HG02970 (cell line): ENCODE data around the gene CDK5R2.

Experiments
- ATAC-seq: cut with Tn5 transposase; IDR thresholded peaks from one replicate; pipeline ENCODE4 v1.9.1; 2021; ENCODE audit warnings: mild to moderate bottlenecking, moderate library complexity, moderate number of reproducible peaks; ENCODE audit not compliant: unreplicated experiment, low FRiP score

The CDK5R2 gene

GRCh38 chr2:218986148-218986761, 26.8 kb downstream of the CDK5R2 start:
- ATAC-seq = no peak

GRCh38 chr2:218988164-218988563, 28.7 kb downstream of the CDK5R2 start:
- no peak for ATAC-seq

GRCh38 chr2:218988650-218989049, 29.2 kb downstream of the CDK5R2 start:
- ATAC-seq = no peak

DNA sequence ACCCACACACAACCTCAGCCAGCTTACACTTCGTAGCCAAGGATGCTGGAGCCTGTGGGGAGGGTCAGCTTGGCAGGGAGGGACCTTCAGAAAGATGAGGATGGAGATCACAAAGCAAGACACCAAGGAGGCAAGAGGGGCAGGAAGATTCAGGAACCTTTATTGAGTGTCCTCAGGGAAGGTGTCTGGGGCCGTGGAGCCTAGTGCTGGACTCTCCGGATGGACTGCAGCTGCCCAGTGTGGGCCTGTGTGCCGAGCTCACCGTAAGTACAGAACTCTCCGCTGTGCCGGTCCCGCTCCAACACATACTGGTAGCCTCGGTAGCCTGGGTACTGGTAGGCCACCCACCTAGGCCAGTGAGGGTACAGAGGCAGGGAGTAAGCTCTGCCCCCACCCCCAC, 30.6 kb downstream of the CDK5R2 start:
- no peak for ATAC-seq

- ATAC-seq = no peak
These were observed 31.1 kb downstream of the CDK5R2 start for GRCh38 chr2:218990612-218991011.

- ATAC-seq = no peak
These were observed 32.3 kb downstream of the CDK5R2 start for GRCh38 chr2:218991674-218992168.

DNA sequence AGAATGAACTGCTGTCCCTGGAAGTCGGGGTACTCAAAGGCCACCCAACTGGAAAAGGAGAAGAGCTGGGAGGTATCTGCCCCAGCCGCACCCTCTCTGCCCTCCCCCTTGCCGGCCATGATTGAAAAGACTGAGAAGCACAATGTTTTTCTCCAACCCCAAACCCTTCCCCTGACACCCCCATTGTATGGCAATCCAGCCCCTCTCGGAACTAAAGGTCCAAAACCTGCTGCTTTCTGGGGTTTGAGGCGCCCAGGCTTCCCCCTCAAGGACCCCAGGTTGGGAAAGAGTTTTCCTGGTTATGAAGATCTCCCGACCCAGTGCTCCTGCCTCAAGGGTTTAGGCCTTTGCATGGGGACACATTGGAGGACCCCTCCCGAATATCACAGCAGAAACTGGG, 32.7 kb downstream of the CDK5R2 start:
- ATAC-seq = no peak

GRCh38 chr2:218992703-218993344, 33.4 kb downstream of the CDK5R2 start:
- no peak for ATAC-seq

DNA sequence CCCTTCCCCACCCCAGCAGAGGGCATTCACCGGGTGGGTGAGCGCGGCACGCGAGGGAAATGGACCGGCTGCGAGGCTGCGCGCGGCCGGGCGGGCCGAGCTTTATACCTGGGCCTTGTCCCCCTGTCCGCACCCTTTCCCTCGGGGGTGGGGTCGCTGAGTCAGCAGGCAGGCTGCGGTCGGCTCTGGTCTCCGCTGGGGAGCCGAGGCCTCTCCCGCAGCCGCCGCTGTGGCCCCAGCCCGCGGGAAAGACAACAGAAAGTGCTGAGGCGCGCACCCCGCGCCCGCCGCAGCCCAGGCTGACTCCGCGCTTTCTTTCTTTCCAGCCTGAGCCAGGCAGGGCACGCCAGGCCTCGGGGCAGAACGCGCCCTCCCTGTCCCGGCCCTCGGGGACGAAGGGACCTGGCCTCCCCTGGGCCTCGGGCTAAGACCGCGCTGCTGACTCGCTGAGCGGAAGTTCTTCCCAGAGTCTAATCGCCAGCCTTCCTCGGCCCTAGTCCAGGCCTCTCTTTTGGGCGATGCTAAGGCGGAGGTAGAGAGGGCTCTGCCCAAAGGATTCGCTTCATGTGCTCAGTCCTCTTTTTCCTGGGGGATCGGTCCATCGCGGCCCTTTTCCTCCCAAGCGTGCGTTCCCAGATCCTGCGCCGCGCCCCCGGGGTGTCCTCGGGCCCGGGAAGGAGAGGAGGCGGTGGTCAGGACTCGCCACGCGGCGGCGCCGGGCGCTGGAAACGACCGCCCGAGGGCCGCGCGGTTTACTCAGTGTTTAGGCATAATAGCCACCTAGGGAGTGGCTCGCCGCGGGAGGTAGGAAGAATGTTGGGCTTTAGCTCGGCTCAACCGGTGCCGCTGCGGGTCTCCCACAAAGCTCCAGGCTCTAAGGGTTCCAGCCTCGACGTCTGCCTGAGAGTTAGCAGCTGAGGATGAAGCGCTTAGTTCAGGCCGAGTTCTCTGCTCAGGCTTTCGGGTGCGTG, 34.2 kb downstream of the CDK5R2 start, which contains the start of gene CRYBA2:
Gene CRYBA2, minus strand, starts transcription at position 78 of the 971 bp plus-strand sequence. CDS start 246 bp downstream, outside the sequence.
- no peak for ATAC-seq

DNA sequence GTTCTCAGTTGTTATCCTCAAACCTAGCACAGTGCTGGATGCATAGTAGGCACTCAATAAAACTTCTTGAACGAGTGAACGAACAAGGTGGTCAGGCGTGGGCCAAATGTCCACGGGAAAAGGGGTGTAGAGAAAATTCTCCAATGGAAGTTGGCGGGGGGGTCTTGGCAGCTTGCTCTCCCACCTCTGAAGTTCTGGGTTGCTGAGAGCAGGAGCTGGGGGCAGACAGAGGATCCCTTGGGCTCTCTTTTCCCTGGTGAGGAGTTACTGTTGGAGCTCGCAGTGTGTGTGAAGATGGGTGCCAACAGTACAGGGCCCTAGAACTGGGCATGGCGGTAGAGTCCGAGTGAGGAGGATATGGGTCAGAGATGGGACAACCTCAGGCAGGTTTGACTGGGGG, 36.1 kb downstream of the CDK5R2 start:
- ATAC-seq = no peak

DNA sequence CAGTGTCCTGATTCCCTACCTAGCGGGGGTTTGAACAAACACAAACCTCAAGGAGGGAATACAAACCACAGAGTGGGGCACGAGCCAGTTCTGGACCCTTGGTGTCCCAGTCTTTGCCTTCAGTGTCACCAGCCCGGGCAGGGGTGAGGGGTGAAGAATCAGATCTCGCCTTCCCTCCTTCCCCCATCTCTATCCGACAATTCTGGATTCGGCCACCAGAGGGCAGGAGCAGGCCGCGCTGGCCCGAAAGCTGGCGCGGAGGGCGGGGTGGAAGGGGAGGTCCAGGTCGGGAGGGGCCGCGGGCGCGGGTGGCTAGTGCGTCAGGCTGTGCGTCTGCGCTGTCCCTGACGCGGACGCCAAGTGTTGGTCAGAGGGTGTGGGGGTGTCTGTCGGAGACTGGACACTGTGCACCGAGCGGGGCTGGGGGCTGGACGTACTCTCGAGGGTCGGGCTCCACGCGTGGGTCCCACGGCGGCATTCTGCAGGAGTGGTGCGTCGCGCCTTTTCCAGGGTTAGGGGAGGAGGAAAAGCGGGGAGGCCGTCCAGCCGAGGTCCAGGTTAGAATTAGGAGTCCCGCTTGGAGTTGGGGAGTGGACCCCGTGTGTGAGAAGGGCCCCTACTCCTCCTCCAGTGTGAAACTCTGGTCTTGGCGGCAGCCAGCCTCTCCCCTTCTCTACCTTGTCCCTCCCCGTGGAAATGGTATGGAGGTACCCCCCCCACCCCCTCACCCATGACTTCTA, 36.7 kb downstream of the CDK5R2 start:
- ATAC-seq = no peak

DNA sequence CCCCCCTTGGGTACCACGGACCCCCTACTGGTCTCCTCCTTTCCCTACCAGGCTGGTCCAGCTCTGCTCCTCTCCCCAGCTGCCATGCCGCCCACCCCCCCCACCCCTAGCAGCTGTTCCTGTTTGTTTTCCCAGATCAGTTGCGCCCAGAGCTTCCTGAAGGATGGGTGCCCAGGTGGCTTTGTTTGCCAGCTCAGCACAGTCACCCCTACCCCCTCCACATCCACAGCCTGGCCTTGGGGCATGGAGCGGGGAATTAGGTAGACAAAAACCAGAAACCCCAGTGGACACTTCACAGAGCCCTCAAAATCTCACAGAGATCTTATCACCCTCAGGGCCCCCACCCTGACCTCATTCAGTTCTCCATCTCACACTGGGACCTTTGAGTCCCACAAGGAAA, 37.5 kb downstream of the CDK5R2 start:
- no peak for ATAC-seq

DNA sequence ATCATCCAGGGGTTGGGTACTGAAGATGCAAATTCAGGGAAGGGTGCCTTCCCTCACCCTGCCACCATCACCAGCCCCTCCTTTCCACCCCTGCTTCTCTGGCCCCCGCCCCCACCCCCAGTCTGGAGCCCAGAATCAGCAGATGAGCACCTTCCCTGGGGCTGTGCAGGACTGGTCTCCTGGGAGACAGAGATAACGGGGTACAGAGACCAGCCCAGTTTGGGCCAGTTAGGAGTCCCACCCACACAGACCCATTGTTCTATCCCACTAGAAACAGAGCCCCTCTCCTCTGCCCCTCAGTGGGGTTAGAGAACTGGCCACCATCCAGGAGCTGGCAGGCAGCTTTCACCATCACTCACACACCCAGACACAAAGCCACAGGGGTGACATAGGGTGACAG, 38.3 kb downstream of the CDK5R2 start:
- no peak for ATAC-seq

DNA sequence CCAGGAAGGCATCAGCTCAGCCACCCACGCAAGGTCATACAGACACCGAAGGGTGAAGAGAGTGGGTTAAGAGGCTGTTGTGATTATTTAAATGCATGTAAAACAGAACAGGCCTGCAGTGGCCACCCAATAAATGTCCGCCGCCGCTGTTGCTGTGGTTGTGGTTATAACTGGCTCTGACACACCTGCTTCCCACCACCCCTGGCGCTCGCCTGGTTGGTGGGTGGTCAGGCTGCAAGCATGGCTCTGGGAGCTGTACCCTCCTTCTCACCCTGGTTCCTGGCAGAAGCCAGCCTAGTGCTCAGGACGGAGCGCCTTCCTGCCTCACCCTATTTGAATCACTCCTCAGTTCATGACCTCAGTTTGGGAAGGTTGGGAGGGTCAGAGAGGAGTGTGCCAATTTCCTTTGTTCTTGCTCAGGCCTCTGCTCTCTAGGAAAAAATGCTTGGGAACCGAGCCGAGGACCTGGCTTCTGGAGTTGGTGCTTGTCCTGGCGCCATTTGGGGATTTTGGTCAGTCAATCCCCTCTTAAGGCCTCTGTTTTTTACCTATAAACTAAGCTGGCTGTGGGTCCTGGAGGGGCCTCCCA, 39.0 kb downstream of the CDK5R2 start:
- ATAC-seq = no peak

DNA sequence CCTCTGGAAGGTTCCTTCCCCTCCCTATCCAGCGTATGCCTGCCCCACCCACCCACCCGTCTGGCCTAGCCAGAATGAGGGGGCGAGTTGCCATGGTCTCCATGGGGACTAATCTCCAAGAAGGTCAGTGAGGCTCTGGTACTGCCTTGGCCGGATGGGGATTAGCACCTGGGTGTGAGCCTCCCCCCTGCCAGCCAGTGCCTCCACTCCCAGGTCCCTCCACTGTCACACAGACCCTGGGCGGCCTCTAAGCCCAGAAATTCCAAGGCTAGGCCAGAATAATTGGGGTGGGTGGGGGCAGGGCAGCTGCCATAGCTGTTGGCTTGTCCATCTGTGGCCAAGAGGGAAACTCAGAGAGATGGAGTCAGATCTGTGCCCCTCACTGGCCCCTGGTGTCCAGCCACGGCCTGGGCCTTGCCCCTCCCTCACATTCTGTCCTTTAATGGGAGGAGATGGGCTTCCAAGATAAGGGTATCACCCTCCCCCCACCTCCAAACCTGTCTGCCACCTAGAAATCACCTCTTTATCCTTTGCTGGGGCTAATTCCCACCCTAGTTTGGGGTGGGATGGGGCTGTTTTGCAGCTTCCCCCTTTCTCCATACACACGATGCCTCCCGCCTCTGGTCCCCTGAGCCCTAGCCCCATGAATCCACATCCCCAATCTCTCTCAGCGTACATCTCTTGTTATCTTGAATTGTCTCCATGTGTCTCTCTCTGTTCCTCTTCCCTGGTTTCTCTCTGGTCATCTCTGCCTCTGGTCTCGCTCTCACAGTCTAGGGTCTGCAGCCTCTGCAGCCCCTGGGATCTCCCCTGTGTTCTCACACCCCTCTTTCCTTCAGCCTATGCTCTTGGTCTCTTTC, 39.8 kb downstream of the CDK5R2 start:
- ATAC-seq = no peak

DNA sequence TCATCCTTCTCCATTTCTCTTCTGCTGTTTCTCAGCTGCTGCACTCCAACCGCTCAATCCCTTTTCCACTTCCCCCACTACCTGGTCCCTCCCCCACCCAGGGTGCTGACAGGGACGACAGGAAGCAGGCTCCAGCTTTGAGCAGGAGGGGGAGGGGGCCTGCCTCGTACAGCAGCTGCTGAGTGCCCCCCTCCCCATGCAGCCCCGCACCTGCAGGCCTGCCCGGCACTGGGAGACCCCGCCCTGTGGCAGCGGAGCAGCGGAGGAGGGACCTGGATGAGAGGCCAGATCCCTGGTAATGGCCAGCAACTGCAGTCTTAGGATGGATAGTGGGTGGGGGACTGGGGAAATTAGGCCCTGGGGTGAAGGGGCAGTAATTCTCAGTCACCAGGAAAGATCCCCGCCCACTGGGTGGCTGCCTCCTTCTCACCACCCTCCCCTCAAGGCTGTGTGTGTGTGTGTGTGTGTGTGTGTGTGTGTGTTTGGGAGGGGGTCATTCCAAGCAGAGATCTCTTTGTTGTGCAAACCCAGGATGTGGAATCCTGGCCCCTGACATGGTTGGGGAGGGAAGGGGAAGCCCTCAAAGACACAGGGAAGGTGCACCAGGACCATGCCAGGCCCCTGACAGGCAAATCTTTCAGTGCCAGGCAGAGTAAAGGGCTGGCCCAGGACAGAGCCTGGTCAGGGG, 40.6 kb downstream of the CDK5R2 start:
- no peak for ATAC-seq

DNA sequence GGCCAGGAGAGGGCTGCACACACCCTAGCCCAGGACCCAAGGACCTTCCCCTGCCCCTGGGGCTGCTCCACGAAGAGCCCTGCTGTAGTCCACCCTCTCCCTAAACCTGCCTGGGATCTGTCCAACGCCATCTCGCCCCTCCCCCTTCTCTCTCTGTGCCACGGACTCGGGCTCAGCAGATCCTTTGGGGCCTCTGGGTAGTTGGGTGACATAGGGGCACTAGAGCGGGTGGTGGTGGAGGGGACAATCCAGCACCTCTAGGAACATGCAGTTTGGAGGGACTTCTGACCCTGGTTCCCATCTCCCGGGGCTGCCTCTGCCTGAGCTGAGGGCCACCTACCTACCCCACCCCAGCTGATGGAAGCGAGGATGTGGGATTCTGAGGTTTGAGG, 41.1 kb downstream of the CDK5R2 start:
- ATAC-seq = no peak

DNA sequence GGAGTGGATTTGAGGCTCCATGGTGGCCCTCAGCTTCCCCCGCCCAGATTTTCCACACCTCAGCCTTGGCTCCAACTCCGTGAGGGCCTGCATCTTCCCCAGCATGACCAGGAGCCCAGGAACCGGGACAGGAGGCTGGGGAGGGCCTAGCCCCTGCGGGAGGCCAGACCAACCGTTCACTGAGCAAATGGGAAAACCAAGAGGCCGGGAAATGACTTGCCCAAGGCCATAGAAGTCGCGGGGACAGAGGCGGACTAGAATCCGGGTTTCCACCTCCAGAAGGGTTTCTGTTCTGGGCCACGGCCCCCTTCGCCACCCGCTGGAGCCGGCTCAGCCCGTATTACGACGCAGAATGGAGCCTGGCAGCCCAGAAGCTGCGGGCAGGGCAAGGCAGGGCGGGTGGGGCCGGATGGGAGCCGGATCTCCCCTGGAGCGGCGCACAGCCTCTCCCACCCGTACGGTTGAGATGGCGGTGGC, 41.7 kb downstream of the CDK5R2 start:
- no peak for ATAC-seq
